MG63 (cell line): ENCODE data around the gene IRF2. TPM values are rescaled to one million over a fixed set of nuclear protein-coding genes. Genes with fewer than 3 reads are reported as not detected.
A peak's percentile ranks its signal among the peaks of the same experiment; 100 is the strongest.

Experiments used
- DNase-seq: peaks from one replicate; pipeline ENCODE4 v3.0.0-alpha.2; 2020
- H3K27me3 ChIP-seq: fragments of 250-450 bp; sonication (Bioruptor Pico); 2 replicates; pipeline ENCODE4 v1.5.1; 2020; ENCODE audit warnings: mild to moderate bottlenecking, moderate library complexity
- H3K36me3 ChIP-seq: fragments of 250-450 bp; sonication (Bioruptor Pico); 2 replicates; pipeline ENCODE4 v1.5.1; 2020; ENCODE audit warnings: mild to moderate bottlenecking, moderate library complexity
- H3K4me3 ChIP-seq: fragments of 250-450 bp; sonication (Bioruptor Pico); 2 replicates; pipeline ENCODE4 v1.5.1; 2020; ENCODE audit warnings: mild to moderate bottlenecking, moderate library complexity
- H3K9me3 ChIP-seq: fragments of 250-450 bp; sonication (Bioruptor Pico); 2 replicates; pipeline ENCODE4 v1.5.1; 2020; ENCODE audit warnings: mild to moderate bottlenecking, moderate library complexity
- total RNA-seq: library from RNA; depleted of rRNA; stranded (reverse); fragments of >200 nt; shearing (Covaris generic); gene quantifications from 2 replicates; pipeline ENCODE4 v1.2.3, GENCODE V29; 2014; ENCODE audit warnings: low replicate concordance

The IRF2 gene
- total RNA-seq, 1 experiment from 2014 or later: 13.9 TPM

DNA sequence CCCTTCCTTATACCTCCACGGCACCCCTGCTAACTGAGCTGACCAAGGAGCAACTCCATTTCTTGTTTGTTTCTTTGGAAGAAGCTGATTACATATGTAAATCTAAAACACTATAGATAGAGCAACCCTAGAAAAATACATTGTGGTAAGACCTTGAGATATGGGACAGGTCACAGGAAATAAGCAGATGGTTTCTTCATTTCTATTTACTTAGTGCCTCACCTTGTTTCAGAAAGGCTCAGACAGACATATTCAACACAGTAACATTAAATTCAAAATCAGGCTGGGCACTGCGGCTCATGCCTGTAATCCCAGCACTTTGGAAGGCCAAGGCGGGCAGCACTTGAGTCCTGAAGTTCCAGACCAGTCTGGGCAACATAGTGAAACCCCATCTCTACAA is 47.3 kb downstream of the IRF2 start:
- Histone ChIP-seq H3K36me3 (no peaks in the 10 kb centered on the region), H3K27me3 (no peaks in the 10 kb centered on the region), H3K4me3 (no peak overlapping the region), H3K9me3 (no peaks in the 10 kb centered on the region)
- DNase-seq: no peak

- no peaks in the 10 kb centered on the region for H3K27me3 ChIP-seq
- H3K4me3 ChIP-seq: no peak overlapping the region
- DNase-seq: no peak
- H3K9me3 ChIP-seq: no peaks in the 10 kb centered on the region
- H3K36me3 ChIP-seq: no peaks in the 10 kb centered on the region
These were observed 49.2 kb downstream of the IRF2 start for GRCh38 chr4:184424993-184425758.

- no peaks in the 10 kb centered on the region for H3K27me3 ChIP-seq
- no peak for DNase-seq
- H3K9me3 ChIP-seq: no peaks in the 10 kb centered on the region
- no peaks in the 10 kb centered on the region for H3K36me3 ChIP-seq
- no peak overlapping the region for H3K4me3 ChIP-seq
These were observed 50.1 kb downstream of the IRF2 start for GRCh38 chr4:184424279-184424678.

- H3K27me3 ChIP-seq: no peaks in the 10 kb centered on the region
- H3K36me3 ChIP-seq: no peaks in the 10 kb centered on the region
- DNase-seq: no peak
- H3K9me3 ChIP-seq: no peaks in the 10 kb centered on the region
- H3K4me3 ChIP-seq: no peak overlapping the region
These were observed 51.2 kb downstream of the IRF2 start for GRCh38 chr4:184423003-184423686.

GRCh38 chr4:184422378-184422777 is 52.0 kb downstream of the IRF2 start:
- no peak for DNase-seq
- Histone ChIP-seq H3K9me3 (no peaks in the 10 kb centered on the region), H3K27me3 (no peaks in the 10 kb centered on the region), H3K4me3 (no peak overlapping the region), H3K36me3 (peaks cover 4% of the 10 kb centered on the region; the same call in 1 of the 2 replicates)

DNA sequence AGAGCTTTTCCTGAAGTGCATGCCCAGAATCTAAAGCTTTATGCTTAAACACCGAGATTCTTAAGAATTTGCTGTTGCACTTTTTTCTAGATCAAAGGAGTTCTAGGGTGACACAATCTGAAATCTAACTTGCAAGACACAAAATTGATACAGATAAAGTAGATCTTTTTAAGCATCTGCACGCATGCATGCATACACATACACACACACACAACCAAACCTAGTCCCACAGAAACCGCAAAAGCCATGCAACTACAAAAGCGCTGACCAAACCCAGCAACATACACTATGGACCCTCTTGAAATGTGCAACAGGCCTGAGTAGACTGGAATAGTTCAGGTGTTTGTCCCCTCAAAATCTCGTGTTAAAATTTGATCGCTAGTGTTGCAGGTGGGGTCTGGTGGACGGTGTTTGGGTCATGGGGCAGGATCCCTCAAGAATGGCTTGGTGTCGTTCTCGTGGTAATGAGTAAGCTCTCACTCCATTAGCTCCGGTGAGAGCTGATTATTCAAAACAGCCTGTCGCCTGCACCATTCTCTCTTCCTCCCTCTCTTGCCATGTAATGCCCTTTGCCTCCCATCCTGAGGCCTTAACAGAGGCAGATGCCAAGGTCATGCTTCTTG is 52.7 kb downstream of the IRF2 start:
- Histone ChIP-seq H3K36me3 (peaks cover 4% of the 10 kb centered on the region; the same call in 1 of the 2 replicates), H3K9me3 (no peaks in the 10 kb centered on the region), H3K4me3 (no peak overlapping the region), H3K27me3 (no peaks in the 10 kb centered on the region)
- no peak for DNase-seq

DNA sequence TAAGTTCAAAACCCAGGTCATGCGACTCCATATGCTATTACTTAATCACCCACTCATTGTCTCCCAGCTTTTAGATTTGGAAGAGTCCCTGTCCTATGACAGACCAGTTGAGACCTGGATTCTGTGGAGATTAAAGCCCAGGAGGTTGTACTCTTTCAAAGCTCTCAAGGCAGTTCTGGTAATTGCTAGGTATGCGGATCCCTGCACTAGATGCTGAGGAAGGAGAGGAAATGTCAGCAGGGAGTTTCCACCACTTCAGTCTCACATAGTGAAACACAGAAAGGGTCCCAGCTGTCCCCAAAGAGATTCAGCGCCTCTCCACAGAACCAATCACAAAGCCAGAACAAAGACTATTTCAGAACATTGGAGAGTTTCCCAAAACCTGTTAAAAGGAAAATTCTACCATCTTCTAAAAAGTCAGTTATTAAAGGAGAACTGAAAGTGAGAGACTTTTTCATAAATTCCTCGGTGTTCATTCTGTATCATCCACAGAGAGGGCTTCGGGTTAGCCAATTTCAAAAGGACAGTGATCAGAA is 53.4 kb downstream of the IRF2 start:
- Histone ChIP-seq H3K9me3 (no peaks in the 10 kb centered on the region), H3K27me3 (no peaks in the 10 kb centered on the region), H3K36me3 (peaks cover 4% of the 10 kb centered on the region; the same call in 1 of the 2 replicates), H3K4me3 (no peak overlapping the region)
- no peak for DNase-seq

GRCh38 chr4:184420402-184420801 is 53.9 kb downstream of the IRF2 start:
- Histone ChIP-seq H3K36me3 (peaks cover 4% of the 10 kb centered on the region; the same call in 1 of the 2 replicates), H3K9me3 (no peaks in the 10 kb centered on the region), H3K4me3 (no peak overlapping the region), H3K27me3 (no peaks in the 10 kb centered on the region)
- DNase-seq: no peak

DNA sequence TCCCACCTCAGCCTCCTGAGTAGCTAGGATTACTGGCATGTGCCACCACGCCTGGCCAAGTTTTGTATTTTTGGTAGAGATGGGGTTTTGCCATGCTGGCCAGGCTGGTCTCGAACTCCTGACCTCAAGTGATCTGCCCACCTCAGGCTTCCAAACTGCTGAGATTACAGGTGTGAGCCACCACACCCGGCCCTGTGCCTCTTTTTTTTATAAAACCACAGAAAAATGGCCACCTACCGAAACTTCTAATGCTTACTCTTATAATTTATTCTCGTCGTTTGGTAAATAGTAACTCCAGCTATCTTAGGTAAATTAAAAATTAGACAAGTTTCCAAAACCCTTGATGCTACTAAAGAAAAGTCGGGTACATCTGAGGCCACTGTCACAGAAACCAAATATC is 54.4 kb downstream of the IRF2 start:
- H3K9me3 ChIP-seq: no peaks in the 10 kb centered on the region
- H3K27me3 ChIP-seq: no peaks in the 10 kb centered on the region
- DNase-seq: no peak
- H3K36me3 ChIP-seq: peaks cover 4% of the 10 kb centered on the region
- H3K4me3 ChIP-seq: no peak overlapping the region

GRCh38 chr4:184417802-184418511 is 56.4 kb downstream of the IRF2 start:
- no peaks in the 10 kb centered on the region for H3K27me3 ChIP-seq
- H3K9me3 ChIP-seq: no peaks in the 10 kb centered on the region
- no peak overlapping the region for H3K4me3 ChIP-seq
- H3K36me3 ChIP-seq: peaks cover 4% of the 10 kb centered on the region
- peak; percentile 12 for DNase-seq

- no peaks in the 10 kb centered on the region for H3K9me3 ChIP-seq
- H3K4me3 ChIP-seq: no peak overlapping the region
- H3K36me3 ChIP-seq: peaks cover 4% of the 10 kb centered on the region
- no peaks in the 10 kb centered on the region for H3K27me3 ChIP-seq
- no peak for DNase-seq
These were observed 57.2 kb downstream of the IRF2 start for GRCh38 chr4:184416913-184417734.

GRCh38 chr4:184415071-184415470 is 59.3 kb downstream of the IRF2 start:
- no peak overlapping the region for H3K4me3 ChIP-seq
- H3K36me3 ChIP-seq: peaks cover 4% of the 10 kb centered on the region
- H3K9me3 ChIP-seq: no peaks in the 10 kb centered on the region
- no peak for DNase-seq
- H3K27me3 ChIP-seq: no peaks in the 10 kb centered on the region

- no peak for DNase-seq
- Histone ChIP-seq H3K27me3 (no peaks in the 10 kb centered on the region), H3K36me3 (peaks cover 4% of the 10 kb centered on the region), H3K9me3 (no peaks in the 10 kb centered on the region), H3K4me3 (no peak overlapping the region)
These were observed 60.9 kb downstream of the IRF2 start for GRCh38 chr4:184413261-184414046.

- Histone ChIP-seq H3K36me3 (no peaks in the 10 kb centered on the region; the same call in none of the 2 replicates), H3K4me3 (no peak overlapping the region), H3K27me3 (no peaks in the 10 kb centered on the region), H3K9me3 (no peaks in the 10 kb centered on the region)
- DNase-seq: no peak
These were observed 63.6 kb downstream of the IRF2 start for GRCh38 chr4:184410748-184411147.

DNA sequence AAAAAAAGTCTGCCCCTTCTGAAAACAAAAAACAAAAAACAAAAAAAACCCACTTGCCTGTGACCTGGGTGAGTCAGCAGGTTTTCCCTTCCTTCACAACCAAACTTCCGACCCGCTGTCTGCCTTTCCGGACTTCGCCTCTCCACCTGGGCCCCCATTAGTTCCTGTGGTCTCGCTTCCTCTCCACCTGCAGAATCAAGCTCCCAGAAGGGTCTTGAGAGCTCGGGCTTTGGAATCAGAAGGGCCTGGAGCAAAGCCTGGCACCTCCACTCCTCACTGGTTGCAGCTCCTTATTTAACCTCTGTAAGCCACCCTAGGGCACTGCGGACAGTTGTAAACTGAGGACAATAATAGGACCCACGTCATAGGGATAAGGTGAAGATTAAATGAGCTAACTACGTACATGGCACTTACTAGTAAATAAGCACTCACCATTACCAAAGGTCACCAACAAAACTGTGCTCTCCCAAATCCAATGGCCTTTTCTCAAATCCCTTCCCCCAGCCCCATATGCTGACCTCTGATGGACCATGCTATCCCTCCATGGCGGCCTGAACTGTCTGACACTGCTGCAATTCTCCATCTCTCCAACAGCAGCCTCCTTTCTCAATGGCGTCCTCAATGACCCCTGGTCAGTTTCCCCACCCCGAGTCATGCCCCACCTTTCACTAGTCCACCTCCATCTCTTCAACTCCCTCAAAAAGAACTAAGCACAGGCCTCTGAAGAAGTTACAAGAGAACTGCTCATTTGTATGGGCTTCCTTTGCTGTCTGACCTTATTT is 64.2 kb downstream of the IRF2 start:
- Histone ChIP-seq H3K9me3 (no peaks in the 10 kb centered on the region), H3K27me3 (no peaks in the 10 kb centered on the region), H3K4me3 (no peak overlapping the region), H3K36me3 (no peaks in the 10 kb centered on the region; the same call in 1 of the 2 replicates)
- no peak for DNase-seq
